ENCODE data around the gene ZNF33B.
"Not testable (repeated sequence)": the region's sequence is repeated elsewhere in the genome, so short reads cannot be mapped to it uniquely, and the experiment has no call there.

ZNF33B gene

GRCh38 chr10:42638055-42638820, at the start of gene ZNF33B:
ZNF33B (minus strand) TSS chr10:42638570; CDS start chr10:42636928, 1,642 bp downstream.
- DNase-seq (ENCODE audit: low read depth), result peak; percentile 88

- DNase-seq (ENCODE audit: low read depth), result no peak
These were observed 46.1 kb upstream of the ZNF33B start for GRCh38 chr10:42684517-42684916.

DNA sequence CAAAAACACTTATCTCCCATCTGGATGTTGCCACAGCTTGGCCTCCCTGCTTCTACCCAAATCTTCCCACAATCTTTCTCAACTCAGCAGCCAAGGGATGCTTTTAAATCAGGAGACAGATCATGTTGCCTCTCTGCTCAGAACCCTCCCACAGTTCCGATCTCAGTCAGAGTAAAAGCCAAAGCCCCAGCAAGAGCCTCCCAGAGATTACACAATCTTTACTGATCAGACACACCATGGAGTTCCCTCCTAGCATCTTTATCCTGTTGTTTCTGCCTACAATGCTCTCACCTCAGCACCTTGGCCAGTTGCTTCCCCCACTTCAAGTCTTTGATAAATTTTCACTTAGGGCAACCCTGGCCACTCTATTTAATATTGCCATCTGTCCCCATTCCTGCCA, 41.9 kb upstream of the ZNF33B start:
- DNase-seq (ENCODE audit: low read depth), result no peak

- DNase-seq (ENCODE audit: low read depth), result not testable (repeated sequence)
These were observed 27.0 kb upstream of the ZNF33B start for GRCh38 chr10:42665181-42665979.

- no peak for DNase-seq (ENCODE audit: low read depth)
These were observed 16.0 kb upstream of the ZNF33B start for GRCh38 chr10:42654419-42654818.

GRCh38 chr10:42652858-42653257, 14.5 kb upstream of the ZNF33B start:
- no peak for DNase-seq (ENCODE audit: low read depth)

DNA sequence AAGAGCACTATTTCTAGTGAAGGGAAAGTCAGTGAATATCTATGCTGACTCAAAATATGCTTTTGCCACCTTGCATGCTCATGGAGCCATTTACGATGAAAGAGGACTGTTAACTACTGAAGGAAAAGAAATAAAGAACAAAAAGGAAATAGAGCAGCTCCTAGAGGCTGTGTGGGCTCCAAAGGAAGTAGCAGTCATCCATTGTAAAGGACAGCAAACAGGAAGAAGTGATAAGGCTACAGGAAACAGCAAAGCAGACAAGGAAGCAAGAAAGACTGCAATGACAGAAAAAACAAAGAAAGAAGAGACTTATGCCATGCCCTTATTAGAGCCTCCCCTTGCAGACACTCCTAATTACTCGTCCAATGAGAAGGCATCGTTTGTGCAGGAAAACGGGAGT, 12.0 kb upstream of the ZNF33B start:
- no peak for DNase-seq (ENCODE audit: low read depth)

DNA sequence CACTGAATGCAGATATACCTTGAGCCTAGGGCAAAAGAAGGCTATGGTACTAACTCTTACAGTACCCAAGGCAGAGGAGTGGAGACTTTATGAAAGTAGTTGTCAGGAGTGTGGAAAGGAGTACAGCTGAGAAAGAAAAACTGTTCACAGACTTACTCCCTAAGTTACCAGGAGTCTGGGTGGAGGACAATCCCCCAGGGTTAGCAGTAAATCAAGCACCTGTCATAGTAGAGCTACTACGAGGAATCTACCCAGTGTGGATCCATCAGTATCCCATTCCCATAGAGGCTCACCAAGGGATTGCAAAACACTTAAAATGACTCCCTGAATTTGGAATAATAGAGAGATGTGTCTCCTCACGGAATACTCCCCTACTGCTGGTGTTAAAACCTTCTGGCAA, 10.1 kb upstream of the ZNF33B start:
- no peak for DNase-seq (ENCODE audit: low read depth)

GRCh38 chr10:42646687-42647640, 8.6 kb upstream of the ZNF33B start:
- DNase-seq (ENCODE audit: low read depth), result no peak

- DNase-seq (ENCODE audit: low read depth), result no peak
These were observed 7.8 kb upstream of the ZNF33B start for GRCh38 chr10:42646214-42646613.

- DNase-seq (ENCODE audit: low read depth), result no peak
These were observed 7.1 kb upstream of the ZNF33B start for GRCh38 chr10:42645516-42645915.

- no peak for DNase-seq (ENCODE audit: low read depth)
These were observed 6.7 kb upstream of the ZNF33B start for GRCh38 chr10:42645103-42645502.

DNA sequence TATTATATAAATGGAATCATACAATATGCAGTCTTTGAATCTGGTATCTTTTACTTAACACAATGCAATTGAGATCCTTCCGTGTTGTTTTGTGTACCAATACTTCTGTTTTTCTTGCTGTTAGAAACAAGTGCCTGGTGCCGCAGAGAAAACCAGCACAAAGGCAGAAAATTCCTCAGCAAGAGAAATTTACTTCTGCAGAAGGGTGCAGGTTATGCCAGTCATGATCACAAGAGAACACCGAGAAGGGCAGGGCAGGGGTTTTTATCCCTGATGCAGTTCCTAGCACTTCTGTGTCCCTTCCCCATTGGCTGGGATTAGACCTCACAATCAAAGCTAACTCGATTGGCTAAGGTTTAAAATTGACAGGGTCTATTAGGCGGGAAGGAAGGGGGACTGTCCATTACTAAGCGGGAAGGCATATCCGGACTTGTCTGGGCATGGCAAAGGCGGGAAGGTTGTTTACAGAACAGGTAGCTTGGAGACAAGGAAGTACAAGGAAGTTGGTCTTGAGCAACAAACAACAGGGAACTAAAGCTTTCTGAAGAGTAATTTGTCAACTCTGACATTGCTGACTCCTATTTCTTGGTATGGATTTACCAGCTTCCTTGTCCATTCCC, 2.4 kb upstream of the ZNF33B start:
- DNase-seq (ENCODE audit: low read depth), result no peak

GRCh38 chr10:42638821-42639270, 476 bp upstream of the ZNF33B start:
- DNase-seq (ENCODE audit: low read depth), result no peak

DNA sequence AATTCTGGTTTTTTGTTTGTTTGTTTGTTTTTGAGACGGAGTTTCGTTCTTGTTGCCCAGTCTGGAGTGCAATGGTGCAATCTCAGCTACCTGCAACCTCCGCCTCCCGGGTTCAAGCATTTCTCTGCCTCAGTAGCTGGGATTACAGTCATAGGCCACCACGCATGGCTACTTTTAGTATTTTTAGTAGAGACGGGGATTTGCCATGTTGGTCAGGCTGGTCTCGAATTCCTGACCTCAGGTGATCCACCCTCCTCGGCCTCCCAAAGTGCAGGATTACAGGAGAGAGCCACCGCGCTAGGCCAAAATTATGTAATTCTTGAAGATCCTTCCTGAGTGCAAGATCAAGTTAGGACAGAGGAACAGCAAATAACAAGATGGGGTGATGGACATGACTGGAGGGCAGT, 719 bp downstream of the ZNF33B start:
- no peak for DNase-seq (ENCODE audit: low read depth)

DNA sequence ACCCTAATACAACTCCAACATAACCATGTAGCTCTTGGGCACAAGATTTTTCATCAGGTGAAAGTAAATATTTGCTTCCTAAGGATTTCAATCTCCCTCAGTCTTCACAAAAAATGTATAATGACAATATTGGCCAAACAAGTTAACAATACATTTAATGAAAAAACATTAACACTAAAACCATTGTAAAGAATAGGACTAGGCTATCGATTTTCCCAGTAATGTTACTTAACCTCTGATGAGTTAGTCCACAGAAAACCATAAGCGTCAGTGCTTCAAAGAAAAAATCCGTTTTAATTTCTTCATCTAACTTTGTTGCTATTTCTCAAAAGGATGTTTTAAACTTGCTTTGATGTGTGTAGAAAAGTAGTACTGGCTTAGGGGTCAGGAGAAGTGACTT, 1.2 kb downstream of the ZNF33B start:
- DNase-seq (ENCODE audit: low read depth), result no peak

- DNase-seq (ENCODE audit: low read depth), result no peak
These were observed 3.3 kb downstream of the ZNF33B start for GRCh38 chr10:42635098-42635497.

GRCh38 chr10:42632564-42632963, 5.8 kb downstream of the ZNF33B start:
- DNase-seq (ENCODE audit: low read depth), result no peak

DNA sequence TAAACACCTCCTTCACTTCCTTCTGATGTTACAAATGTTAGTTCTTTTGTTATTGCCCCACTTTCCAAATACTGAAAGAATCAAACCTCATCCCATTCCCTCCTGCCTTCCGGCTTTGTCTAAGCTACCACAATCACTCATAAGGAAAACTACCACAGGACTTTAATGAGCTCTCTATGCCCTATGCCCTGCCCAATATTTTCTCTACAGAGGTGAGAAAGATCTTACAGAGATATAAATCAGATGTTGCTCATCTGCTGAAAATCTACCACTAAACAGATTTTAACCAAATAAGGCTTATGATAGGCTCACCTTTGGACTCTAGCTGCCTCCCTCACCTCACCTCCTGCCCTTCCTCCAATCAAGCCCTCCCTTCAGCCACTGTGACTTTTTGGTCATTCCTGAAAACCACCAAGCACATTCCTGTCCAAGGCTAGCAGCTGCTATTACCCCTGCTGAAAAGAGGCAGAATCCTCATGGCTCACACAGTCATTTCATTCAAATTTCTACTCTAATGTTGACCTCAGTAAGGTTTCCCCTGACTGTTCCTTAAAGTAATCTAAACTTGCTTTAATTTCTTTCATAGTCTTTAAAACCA, 7.7 kb downstream of the ZNF33B start:
- no peak for DNase-seq (ENCODE audit: low read depth)

DNA sequence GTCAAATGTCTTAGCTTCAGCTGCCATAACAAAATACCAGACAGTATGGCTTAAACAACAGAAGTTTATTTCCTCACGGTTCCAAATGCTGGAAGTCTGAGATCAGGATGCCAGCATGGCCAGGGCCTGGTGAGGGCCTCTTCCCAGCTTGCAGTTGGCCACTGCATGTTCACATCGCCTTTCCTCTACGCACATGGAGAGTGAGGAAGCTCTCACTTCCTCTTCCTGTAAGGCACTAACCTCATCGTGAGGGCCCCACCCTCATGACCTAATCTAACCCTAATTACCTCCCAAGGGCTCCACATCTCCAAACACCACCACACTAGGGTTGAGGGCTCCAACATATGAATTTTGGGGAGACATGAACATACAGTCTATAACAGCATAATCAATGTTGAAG, 14.4 kb downstream of the ZNF33B start:
- no peak for DNase-seq (ENCODE audit: low read depth)

DNA sequence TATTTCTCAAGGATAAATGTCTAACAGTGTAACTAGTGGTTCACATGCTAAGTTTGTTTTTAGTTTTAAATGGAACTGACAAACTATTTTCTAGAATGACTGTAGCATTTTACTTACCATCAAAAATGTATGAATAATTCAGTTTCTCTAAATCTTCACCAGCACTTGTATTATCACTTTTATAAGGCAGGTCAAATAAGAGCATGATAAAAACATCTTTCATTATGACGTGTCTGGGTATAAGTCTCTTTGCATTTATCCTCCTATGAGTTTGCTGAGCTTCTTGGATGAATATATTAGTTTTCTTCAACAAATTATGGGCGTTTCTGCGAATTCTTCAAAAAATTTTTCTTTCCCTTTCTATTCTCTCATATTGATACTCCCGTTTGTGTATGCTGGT, 19.9 kb downstream of the ZNF33B start:
- no peak for DNase-seq (ENCODE audit: low read depth)
